VCaP (cell line): ENCODE data around the gene TRAFD1.

Experiments used
- H3K27ac ChIP-seq: fragments of 450-650 bp; 2 replicates; pipeline ENCODE4 v1.5.1; 2017
- TF ChIP-seq, protein P1 (sequence below): fragments of 450-650 bp; conservative IDR thresholded peaks from 2 replicates; pipeline ENCODE4 v1.5.1; 2017; ENCODE audit warnings: mild to moderate bottlenecking, moderate library complexity

The TRAFD1 gene

DNA sequence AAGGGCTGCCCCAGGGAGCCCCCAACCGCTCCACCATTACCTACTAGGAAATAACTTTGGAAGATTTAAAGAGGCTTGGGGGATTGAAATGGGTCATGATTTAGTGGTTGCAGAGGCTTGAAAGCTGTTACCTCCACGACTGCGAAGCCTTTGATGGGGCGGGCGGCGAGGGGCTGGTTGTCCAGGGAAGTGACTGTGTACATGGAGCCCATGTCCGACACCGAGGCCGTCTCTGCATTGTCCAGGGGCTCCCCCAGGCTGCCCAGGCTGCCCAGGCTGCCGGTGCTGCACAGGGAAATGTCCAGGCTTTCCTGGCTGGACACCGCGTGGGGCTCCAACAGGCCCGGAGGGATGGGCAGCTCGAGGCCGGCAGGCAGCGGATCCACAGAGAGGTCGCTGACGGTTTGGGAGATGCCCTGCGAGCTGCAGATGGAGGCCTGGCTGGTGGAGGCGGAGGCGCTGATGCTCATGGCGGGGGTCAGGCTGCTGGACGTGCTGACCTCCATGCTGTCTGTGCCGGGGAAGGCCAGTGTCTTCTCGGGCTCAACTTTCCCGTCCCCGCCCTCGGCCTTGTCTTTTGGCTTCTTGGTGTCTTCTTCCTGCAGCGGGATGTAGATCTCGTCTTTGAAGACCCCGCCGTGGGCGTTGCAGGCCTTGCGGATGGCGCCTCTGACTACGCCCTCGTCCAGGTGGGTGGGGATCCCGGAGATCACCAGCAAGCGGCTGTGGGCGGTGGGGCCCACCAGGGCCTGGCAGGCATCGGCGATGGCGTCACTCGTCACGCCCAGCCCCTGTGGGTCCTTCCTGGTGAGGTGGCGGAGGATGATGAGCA is 58.9 kb downstream of the TRAFD1 start:
- TF ChIP-seq, protein P1, sequence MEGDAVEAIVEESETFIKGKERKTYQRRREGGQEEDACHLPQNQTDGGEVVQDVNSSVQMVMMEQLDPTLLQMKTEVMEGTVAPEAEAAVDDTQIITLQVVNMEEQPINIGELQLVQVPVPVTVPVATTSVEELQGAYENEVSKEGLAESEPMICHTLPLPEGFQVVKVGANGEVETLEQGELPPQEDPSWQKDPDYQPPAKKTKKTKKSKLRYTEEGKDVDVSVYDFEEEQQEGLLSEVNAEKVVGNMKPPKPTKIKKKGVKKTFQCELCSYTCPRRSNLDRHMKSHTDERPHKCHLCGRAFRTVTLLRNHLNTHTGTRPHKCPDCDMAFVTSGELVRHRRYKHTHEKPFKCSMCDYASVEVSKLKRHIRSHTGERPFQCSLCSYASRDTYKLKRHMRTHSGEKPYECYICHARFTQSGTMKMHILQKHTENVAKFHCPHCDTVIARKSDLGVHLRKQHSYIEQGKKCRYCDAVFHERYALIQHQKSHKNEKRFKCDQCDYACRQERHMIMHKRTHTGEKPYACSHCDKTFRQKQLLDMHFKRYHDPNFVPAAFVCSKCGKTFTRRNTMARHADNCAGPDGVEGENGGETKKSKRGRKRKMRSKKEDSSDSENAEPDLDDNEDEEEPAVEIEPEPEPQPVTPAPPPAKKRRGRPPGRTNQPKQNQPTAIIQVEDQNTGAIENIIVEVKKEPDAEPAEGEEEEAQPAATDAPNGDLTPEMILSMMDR = no peak
- no peak overlapping the region for H3K27ac ChIP-seq

DNA sequence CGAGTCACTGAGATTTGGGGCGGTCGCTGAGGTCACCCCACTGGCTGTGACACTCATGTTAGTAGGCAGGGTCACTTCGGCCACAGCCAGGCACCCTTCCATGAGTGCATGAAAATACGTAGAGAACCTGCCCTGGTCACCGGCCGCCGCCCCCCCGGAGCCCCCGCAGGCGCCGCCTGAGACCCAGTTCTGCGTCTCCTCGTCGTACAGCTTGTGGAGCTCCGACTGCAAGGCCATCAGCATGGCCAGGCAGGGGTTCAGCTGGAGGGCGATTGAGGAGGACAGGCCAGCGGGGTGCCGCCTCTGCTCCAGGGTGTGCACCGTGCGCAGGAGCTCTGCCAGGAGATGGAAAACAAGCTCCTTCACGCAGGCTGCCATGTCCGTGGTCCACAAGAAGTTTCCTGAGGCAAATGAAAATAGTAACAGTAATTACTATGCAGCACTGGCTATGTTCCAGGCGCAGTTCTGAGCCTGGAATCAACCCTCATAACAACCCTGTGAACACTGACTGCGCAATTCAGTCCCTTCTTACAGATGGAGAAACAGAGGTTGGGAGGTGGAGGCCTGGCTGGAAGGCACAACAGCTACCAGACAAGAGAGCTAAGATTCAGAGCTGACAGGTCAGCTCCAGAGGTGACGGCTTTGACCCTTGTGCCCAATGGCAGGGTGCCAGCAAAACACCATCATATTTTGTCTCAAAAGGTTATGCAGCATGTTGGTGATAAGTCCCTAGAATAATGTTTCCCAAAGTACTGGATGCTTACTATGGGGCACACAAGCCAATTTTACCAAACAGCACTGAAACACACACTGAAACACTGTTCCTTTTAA is 59.9 kb downstream of the TRAFD1 start:
- H3K27ac ChIP-seq = no peak overlapping the region
- TF ChIP-seq, protein P1 = no peak

DNA sequence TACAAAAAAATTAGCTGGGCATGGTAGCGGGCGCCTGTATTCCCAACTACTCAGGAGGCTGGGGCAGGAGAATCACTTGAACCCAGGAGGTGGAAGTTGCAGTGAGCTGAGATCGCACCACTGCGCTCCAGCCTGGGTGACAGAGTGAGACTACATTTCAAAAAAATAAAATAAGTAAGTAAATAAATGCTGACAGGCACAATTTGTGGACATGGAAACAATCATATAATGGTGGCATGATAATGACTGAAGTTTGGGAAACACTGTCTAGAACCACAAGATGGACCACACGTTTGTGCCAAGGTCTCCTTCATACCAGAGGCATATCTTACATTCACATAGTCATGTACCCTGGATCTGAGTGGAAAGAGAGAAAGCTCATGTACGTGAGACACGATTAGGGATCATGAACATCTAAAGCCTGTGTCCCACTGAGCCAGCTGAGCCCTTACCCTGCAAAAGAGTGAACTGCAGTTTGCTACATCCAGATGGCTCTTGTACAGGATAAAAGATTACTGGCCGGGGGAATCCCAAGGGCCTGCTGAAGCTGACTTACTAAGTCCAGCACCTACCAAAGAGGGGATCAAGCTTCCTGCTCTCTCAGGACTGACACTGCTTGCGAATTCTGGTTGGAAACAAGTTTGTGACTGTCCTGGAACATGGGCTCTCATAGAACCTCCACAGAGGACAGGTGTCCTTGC is 62.9 kb downstream of the TRAFD1 start:
- H3K27ac ChIP-seq = no peak overlapping the region
- TF ChIP-seq, protein P1 = no peak

DNA sequence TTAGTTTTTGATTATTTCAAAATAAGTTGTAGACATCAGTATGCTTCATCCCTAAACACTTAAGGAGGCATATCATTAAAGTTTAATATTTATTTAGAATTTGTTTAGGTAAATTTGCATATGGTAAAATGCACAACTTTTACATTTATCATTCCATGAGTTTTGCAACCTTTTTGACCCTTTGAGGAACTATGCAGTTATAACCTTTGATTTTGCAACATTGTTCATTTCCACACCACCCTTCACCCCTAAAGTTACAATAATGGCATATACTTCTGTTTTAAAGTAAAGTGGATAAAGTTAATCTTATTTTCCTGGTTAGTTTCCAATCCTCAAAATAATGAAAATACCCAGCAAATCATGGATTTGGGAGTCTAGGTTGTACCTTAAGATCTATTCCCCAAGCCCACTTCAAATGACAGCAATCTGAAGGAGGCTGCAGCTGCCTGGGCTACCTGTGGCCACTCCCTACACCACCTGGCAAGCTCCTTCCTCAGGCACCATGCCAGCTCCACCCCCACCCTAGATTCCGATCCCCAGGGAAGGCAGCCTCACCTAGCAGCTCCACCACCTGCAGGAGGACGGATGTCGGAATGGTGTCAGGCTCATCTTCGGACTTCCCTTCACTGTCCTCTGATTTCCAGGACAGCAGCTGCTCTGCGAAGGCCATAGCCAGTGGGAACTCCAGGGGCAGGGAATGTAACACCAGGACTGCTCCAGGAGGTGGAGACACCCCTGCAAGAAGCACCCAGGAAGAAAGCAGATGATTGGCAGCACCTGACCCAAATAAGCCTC is 65.1 kb downstream of the TRAFD1 start:
- peak overlapping the region; percentile 52 for H3K27ac ChIP-seq
- TF ChIP-seq, protein P1 = peak; percentile 65

DNA sequence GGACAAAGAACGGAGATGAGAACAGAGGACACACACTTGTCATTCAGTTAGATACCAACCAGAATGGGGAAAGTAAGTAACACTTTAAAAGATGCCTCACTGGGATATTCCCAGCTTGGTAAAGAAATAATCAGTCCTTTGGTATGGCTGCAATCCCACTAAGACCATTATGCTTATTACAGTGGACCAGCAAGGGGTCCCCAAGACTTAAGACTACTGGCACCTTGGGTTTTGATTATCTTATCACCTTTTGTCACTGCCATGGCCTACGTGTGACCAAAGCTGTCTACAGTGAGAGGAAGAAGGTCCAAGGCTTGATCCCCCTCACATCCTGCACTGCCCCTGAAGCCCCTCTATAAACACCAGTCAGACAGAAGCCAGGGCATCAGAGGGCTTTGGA is 65.8 kb downstream of the TRAFD1 start:
- TF ChIP-seq, protein P1 = no peak
- peak overlapping the region; percentile 52 for H3K27ac ChIP-seq

DNA sequence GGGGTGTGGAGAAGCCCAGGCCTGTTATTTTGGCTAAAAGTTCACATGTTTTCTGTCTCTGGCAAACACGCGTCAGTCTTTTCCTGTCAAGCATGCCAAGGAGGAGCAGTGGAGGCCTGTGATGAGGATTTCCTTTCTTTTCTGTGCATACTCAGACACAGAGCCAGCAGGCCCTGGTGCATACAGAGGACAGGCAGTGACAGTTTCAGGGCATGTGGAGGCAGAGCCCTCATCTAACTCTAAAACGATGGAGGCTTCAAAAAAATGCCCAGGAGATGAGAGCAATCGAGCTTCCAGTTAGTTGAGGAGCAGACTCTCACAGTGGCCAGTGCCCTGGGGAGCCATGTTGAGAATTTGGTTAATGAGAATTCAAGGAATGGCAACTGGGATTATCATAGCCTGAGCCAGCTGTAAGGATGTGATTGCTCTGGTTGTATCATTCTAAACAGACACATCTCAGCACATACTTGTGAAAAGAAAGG is 66.5 kb downstream of the TRAFD1 start:
- peak overlapping the region; percentile 52 for H3K27ac ChIP-seq
- TF ChIP-seq, protein P1 = no peak
